ENCODE measurements around the gene HPRT1.

The HPRT1 gene

GRCh38 chrX:134544513-134545151 is 84.7 kb downstream of the HPRT1 start:
- no peak for TF ChIP-seq GABPA (IDR thresholded peaks at IDR 0.05; ENCODE audit: low read depth)
- no peak for TF ChIP-seq SPI1 (IDR thresholded peaks at IDR 0.05; ENCODE audit: borderline replicate concordance, low read depth)
- TF ChIP-seq, protein P1, sequence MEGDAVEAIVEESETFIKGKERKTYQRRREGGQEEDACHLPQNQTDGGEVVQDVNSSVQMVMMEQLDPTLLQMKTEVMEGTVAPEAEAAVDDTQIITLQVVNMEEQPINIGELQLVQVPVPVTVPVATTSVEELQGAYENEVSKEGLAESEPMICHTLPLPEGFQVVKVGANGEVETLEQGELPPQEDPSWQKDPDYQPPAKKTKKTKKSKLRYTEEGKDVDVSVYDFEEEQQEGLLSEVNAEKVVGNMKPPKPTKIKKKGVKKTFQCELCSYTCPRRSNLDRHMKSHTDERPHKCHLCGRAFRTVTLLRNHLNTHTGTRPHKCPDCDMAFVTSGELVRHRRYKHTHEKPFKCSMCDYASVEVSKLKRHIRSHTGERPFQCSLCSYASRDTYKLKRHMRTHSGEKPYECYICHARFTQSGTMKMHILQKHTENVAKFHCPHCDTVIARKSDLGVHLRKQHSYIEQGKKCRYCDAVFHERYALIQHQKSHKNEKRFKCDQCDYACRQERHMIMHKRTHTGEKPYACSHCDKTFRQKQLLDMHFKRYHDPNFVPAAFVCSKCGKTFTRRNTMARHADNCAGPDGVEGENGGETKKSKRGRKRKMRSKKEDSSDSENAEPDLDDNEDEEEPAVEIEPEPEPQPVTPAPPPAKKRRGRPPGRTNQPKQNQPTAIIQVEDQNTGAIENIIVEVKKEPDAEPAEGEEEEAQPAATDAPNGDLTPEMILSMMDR (IDR thresholded peaks at IDR 0.05; ENCODE audit: insufficient read depth, low read length), result no peak
- TF ChIP-seq, protein P2, sequence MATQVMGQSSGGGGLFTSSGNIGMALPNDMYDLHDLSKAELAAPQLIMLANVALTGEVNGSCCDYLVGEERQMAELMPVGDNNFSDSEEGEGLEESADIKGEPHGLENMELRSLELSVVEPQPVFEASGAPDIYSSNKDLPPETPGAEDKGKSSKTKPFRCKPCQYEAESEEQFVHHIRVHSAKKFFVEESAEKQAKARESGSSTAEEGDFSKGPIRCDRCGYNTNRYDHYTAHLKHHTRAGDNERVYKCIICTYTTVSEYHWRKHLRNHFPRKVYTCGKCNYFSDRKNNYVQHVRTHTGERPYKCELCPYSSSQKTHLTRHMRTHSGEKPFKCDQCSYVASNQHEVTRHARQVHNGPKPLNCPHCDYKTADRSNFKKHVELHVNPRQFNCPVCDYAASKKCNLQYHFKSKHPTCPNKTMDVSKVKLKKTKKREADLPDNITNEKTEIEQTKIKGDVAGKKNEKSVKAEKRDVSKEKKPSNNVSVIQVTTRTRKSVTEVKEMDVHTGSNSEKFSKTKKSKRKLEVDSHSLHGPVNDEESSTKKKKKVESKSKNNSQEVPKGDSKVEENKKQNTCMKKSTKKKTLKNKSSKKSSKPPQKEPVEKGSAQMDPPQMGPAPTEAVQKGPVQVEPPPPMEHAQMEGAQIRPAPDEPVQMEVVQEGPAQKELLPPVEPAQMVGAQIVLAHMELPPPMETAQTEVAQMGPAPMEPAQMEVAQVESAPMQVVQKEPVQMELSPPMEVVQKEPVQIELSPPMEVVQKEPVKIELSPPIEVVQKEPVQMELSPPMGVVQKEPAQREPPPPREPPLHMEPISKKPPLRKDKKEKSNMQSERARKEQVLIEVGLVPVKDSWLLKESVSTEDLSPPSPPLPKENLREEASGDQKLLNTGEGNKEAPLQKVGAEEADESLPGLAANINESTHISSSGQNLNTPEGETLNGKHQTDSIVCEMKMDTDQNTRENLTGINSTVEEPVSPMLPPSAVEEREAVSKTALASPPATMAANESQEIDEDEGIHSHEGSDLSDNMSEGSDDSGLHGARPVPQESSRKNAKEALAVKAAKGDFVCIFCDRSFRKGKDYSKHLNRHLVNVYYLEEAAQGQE (IDR thresholded peaks at IDR 0.05; ENCODE audit: insufficient replicate concordance, low read depth), result no peak
- no peak for TF ChIP-seq POLR2AphosphoS5 (IDR thresholded peaks at IDR 0.05; ENCODE audit: low read depth)
- no peak overlapping the region for H3K27ac ChIP-seq (replicated peaks)
- no peaks in the 10 kb centered on the region for H3K27me3 ChIP-seq (ENCODE audit: insufficient read depth, poor library complexity, severe bottlenecking)
- no peak overlapping the region for H3K4me3 ChIP-seq (replicated peaks; ENCODE audit: insufficient read depth, low read length)
- no peak for DNase-seq (ENCODE audit: low read depth in 1 of 2, low spot score in 1 of 2)

DNA sequence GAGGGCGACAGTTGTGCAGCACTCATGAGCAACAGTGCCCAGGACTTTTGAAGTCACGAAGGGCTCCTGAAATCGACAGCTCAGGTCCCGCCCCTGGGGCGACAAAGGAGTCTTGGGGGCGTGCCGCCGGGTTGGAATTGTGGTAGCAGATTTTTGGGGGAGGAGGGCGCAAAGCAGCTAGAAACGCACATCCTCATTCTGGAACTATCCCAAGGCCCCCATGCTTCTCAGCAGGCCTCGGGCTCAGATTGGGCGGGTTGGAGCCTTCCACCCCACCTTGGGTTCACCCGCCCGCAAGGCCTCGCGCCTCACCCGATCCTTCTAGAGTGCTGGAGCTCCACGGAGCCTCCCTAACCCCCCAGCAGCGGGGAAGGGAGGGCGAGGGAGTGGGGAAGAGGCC is 85.5 kb downstream of the HPRT1 start:
- Histone ChIP-seq H3K4me3 (replicated peaks; ENCODE audit: insufficient read depth, low read length) (no peak overlapping the region), H3K27me3 (ENCODE audit: insufficient read depth, poor library complexity, severe bottlenecking) (no peaks in the 10 kb centered on the region), H3K27ac (replicated peaks) (no peak overlapping the region)
- TF ChIP-seq, protein P1 (IDR thresholded peaks at IDR 0.05; ENCODE audit: insufficient read depth, low read length), result no peak
- no peak for TF ChIP-seq POLR2AphosphoS5 (IDR thresholded peaks at IDR 0.05; ENCODE audit: low read depth)
- TF ChIP-seq SPI1 (IDR thresholded peaks at IDR 0.05; ENCODE audit: borderline replicate concordance, low read depth), result no peak
- TF ChIP-seq, protein P2 (IDR thresholded peaks at IDR 0.05; ENCODE audit: insufficient replicate concordance, low read depth), result no peak
- no peak for TF ChIP-seq GABPA (IDR thresholded peaks at IDR 0.05; ENCODE audit: low read depth)
- DNase-seq (ENCODE audit: low read depth in 1 of 2, low spot score in 1 of 2), result no peak

GRCh38 chrX:134546187-134546586 is 86.2 kb downstream of the HPRT1 start:
- TF ChIP-seq SPI1 (IDR thresholded peaks at IDR 0.05; ENCODE audit: borderline replicate concordance, low read depth) (no peak), POLR2AphosphoS5 (IDR thresholded peaks at IDR 0.05; ENCODE audit: low read depth) (no peak)
- TF ChIP-seq, protein P1 (IDR thresholded peaks at IDR 0.05; ENCODE audit: insufficient read depth, low read length), result no peak
- Histone ChIP-seq H3K4me3 (replicated peaks; ENCODE audit: insufficient read depth, low read length) (no peak overlapping the region), H3K27me3 (ENCODE audit: insufficient read depth, poor library complexity, severe bottlenecking) (no peaks in the 10 kb centered on the region), H3K27ac (replicated peaks) (no peak overlapping the region)
- DNase-seq (ENCODE audit: low read depth in 1 of 2, low spot score in 1 of 2), result no peak
